Skeletal muscle satellite cell (primary cell): ENCODE measurements around the gene SENP7.
"Not testable (repeated sequence)": the region's sequence is repeated elsewhere in the genome, so short reads cannot be mapped to it uniquely, and the experiment has no call there.

Experiments
- H3K27me3 ChIP-seq: 2 replicates; pipeline ENCODE4 v1.7.0; 2013; ENCODE audit warnings: low read length; ENCODE audit not compliant: control insufficient read depth, insufficient read depth
- H3K36me3 ChIP-seq: 2 replicates; pipeline ENCODE4 v1.7.0; 2013; ENCODE audit warnings: mild to moderate bottlenecking, control low read depth, low read length; ENCODE audit not compliant: insufficient read depth
- H3K4me1 ChIP-seq: 2 replicates; pipeline ENCODE4 v1.7.0; 2013; ENCODE audit warnings: low read length; ENCODE audit not compliant: control insufficient read depth, insufficient read depth
- H3K4me2 ChIP-seq: 2 replicates; pipeline ENCODE4 v1.7.0; 2013; ENCODE audit warnings: mild to moderate bottlenecking, low read length
- H3K4me3 ChIP-seq: 2 replicates; pipeline ENCODE4 v1.7.0; 2013; ENCODE audit warnings: low read length
- H3K9ac ChIP-seq: 2 replicates; pipeline ENCODE4 v1.7.0; 2013; ENCODE audit warnings: mild to moderate bottlenecking, low read depth, low read length, moderate library complexity
- H3K9me3 ChIP-seq: replicated peaks from 2 replicates; pipeline ENCODE4 v1.7.0; 2013; ENCODE audit warnings: mild to moderate bottlenecking, control low read depth, low read length

The SENP7 gene

DNA sequence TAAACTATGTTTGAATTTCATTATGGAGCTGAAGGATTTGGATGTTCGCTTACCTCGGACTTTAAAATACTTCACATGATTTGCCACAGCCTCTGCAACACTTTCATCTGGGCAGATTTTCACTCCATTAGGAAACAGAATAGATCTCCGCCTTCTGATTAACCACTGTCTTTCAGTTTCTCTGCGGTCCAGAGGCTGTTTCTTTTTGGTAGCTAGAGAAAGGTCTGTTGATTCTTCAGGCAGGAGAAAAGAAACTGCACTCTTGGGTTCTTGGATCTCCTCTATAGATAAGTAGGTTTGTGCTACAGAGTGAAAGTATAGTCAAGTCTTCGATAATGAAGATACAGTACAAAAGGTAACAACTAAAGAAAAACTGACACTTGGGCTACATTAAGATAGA is 193.5 kb downstream of the SENP7 start:
- no peaks in the 10 kb centered on the region for H3K4me1 ChIP-seq
- H3K9ac ChIP-seq, result no peak overlapping the region
- no peak overlapping the region for H3K4me3 ChIP-seq
- no peak overlapping the region for H3K4me2 ChIP-seq
- no peaks in the 10 kb centered on the region for H3K36me3 ChIP-seq
- no peaks in the 10 kb centered on the region for H3K9me3 ChIP-seq
- no peaks in the 10 kb centered on the region for H3K27me3 ChIP-seq

DNA sequence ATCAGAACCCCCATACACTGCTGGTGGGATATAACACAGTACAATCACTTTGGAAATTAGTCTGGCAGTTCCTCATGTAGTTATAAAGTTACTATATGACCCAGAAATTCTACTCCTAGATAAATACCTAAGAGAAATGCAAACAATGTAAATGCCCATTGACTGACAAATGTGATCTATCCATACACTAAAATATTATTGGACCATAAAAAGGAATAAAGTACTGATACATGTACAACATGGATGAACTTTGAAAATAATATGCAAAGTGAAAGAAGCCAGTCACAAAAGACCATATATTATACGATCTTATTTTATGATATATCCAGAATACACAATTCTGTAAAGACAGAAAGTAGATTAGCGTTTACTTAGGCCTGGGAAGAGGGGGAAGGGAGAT is 200.5 kb downstream of the SENP7 start:
- Histone ChIP-seq H3K4me3 (no peak overlapping the region), H3K9me3 (no peaks in the 10 kb centered on the region), H3K4me2 (no peak overlapping the region), H3K27me3 (no peaks in the 10 kb centered on the region), H3K4me1 (peaks cover 14% of the 10 kb centered on the region), H3K9ac (no peak overlapping the region), H3K36me3 (no peaks in the 10 kb centered on the region)

DNA sequence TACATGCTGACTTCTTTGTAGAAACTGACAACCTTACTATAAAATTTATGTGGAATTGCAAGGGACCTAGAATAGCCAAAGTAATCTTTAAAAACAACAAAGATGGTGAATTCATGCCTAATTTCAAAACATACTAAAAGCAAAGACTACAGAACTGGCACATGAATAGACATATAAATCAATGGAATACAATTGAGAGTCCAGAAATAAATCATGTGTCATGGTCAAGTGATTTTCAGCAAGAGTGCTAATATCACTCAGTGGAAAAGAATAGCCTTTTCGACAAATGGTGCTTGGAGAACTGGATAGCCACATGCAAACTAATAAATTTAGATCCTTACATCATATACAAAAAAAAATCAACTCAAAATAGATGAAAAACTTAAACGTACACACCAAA is 201.3 kb downstream of the SENP7 start:
- Histone ChIP-seq H3K4me3 (no peak overlapping the region), H3K9me3 (no peaks in the 10 kb centered on the region), H3K4me2 (no peak overlapping the region), H3K36me3 (no peaks in the 10 kb centered on the region), H3K9ac (no peak overlapping the region), H3K27me3 (no peaks in the 10 kb centered on the region), H3K4me1 (peaks cover 14% of the 10 kb centered on the region)

DNA sequence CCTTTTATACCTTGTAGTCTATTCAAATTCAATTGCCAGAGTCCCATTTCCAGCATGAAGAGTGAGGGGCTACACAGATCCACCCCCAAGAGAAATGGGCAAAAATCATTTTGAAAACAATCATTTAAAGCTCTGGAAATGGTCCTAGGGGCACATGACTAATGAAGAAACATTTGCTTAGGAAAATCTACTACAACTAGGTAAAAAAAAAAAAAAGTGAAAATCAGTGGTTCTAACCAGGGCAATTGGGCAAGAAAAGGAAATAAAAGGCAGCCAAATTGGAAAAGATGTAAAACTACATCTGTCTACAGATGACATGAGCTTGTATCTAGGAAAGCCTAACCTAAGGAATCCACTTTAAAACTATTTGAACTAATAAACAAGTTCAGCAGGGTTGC is 202.0 kb downstream of the SENP7 start:
- Histone ChIP-seq H3K9me3 (no peaks in the 10 kb centered on the region), H3K36me3 (no peaks in the 10 kb centered on the region), H3K9ac (no peak overlapping the region), H3K4me2 (peak overlapping the region; percentile 33), H3K27me3 (no peaks in the 10 kb centered on the region), H3K4me1 (peaks cover 14% of the 10 kb centered on the region), H3K4me3 (no peak overlapping the region)

DNA sequence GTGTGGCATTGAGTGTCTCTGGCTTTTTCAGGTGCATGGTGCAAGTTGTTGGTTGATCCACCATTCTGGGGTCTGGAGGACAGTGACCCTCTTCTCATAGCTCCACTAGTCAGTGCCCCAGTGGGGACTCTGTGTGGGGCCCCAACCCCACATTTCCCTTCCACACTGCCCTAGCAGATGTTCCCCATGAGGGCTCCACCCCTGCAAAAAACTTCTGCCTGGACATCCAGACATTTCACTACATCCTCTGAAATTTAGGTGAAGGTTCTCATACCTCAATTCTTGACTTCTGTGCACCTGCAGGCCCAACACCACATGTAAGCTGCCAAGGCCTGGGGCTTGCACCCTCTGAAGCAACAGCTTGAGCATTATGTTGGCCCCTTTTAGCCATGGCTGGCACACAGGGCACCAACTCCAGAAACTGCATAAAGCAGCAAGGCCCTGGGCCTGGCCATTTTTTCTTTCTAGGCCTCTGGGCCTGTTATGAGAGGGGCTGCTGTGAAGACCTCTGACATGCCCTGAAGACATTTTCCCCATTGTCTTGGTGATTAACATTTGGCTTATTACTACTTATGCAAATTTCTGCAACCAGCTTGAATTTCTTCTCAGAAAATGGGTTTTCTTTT is 204.8 kb downstream of the SENP7 start:
- H3K4me2 ChIP-seq, H3K9ac ChIP-seq, H3K9me3 ChIP-seq, H3K4me3 ChIP-seq, H3K36me3 ChIP-seq, H3K27me3 ChIP-seq: not testable (repeated sequence)
- peaks cover 18% of the 10 kb centered on the region for H3K4me1 ChIP-seq

DNA sequence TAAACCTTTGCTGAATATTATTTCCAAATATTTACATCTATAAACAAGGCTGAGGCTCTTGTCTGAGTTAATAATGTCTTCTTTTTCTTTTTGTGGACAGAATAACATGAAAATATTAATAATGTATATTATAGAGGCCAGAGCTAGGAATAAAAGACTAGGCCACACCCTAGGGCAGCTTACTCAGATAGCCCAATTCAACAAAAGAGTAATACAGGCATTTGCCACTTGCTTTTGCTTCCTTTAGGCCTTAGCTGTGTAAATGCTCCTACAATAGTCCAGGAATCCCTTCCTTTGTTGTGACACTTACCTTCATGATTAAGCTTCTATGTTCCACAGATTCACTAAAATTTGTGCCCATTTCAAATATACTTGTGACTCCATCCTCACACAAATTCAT is 209.2 kb downstream of the SENP7 start:
- Histone ChIP-seq H3K27me3 (no peaks in the 10 kb centered on the region), H3K4me3 (no peak overlapping the region), H3K36me3 (no peaks in the 10 kb centered on the region), H3K4me2 (no peak overlapping the region), H3K9me3 (no peaks in the 10 kb centered on the region), H3K4me1 (peaks cover 5% of the 10 kb centered on the region), H3K9ac (no peak overlapping the region)

DNA sequence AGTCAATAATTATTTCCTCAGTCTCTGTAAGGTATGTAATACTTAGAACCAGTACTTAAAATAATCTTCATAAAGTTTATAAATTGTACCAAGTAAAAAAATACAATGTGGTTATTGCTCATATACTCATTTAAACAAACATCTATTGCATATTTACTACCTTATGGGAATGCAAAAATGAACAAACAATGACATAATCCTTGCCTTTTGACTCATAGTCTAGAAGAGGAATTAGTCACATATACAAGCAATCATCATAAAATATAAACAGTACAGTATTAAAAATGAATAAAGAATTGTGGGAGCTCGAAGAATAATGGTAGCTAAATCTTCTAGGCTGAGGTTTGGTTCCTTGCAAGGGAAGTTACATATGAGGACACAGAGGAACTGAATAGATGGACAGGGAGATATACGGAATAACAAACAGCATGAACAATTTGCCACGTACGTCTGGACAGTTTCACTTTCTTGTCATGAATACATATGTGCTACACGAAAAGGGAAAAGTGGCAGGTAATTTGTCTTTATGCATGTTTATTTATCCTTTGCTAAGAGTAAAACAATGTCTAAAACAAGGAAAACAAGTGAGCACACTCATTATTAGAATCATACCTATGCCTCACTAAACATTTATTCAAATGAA is 209.8 kb downstream of the SENP7 start:
- no peak overlapping the region for H3K9ac ChIP-seq
- peaks cover 5% of the 10 kb centered on the region for H3K4me1 ChIP-seq
- H3K36me3 ChIP-seq, result no peaks in the 10 kb centered on the region
- H3K4me3 ChIP-seq, result no peak overlapping the region
- no peaks in the 10 kb centered on the region for H3K9me3 ChIP-seq
- H3K27me3 ChIP-seq, result no peaks in the 10 kb centered on the region
- H3K4me2 ChIP-seq, result peak overlapping the region; percentile 5

DNA sequence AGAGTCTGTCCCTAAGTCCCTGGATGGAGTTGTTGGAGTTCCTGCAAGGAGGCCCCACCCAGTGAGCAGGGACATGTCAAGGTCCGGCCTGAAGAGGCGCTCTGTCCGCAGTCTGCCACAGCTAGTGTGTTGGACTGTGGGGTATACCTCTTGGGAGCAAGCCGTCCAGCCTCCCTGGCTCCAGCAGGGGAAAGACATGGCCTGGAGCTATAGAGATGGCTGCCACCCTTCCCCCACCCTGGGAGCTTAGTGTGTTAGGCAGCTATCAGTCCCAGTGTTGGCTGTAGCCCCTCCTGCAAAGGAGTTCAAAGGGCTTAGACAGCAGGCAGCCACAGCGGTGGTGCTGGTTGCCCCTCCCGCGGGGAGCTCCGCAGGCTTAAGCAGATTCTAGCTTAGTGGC is 212.9 kb downstream of the SENP7 start:
- no peak overlapping the region for H3K4me2 ChIP-seq
- H3K27me3 ChIP-seq, result no peaks in the 10 kb centered on the region
- no peaks in the 10 kb centered on the region for H3K36me3 ChIP-seq
- H3K9me3 ChIP-seq, result no peaks in the 10 kb centered on the region
- no peak overlapping the region for H3K4me3 ChIP-seq
- H3K4me1 ChIP-seq, result peaks cover 5% of the 10 kb centered on the region
- H3K9ac ChIP-seq, result no peak overlapping the region

DNA sequence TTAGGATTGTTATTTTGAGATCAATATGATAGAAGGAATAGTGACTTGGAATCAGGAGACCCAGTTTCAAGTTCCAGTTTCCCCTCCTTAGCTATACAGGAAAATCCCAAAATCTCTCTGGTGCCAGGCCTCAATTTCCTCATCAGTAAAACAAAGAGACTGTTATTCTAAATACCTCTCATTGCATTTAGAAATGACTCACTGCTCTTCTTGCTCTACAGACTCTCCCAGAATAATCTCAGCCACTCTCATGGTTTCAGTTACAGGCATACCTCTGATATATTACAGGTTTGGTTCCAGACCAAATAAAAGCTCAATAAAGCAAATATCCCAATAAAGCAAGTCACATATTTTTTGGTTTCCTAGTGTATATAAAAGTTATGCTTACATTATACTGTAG is 221.0 kb downstream of the SENP7 start:
- Histone ChIP-seq H3K27me3 (no peaks in the 10 kb centered on the region), H3K9me3 (no peaks in the 10 kb centered on the region), H3K36me3 (no peaks in the 10 kb centered on the region), H3K4me1 (peaks cover 2% of the 10 kb centered on the region), H3K9ac (no peak overlapping the region), H3K4me3 (no peak overlapping the region), H3K4me2 (no peak overlapping the region)

DNA sequence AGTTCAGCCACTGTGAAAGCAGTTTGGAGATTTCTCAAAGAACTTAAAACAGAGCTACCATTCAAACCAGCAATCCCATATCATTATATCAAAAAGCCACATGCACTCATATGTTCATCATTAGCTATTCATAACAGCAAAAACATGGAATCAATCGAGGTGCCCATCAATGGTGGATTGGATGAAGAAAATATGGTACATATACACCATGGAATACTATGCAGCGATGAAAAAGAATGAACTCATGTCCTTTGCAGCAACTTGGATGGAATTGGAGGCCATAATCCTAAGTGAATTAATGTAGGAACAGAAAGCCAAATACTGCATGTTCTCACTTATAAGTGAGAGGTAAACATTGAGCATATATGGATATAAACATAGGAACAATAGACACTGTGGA is 224.7 kb downstream of the SENP7 start:
- no peak overlapping the region for H3K4me2 ChIP-seq
- H3K36me3 ChIP-seq, result no peaks in the 10 kb centered on the region
- no peaks in the 10 kb centered on the region for H3K27me3 ChIP-seq
- H3K9ac ChIP-seq, result no peak overlapping the region
- no peak overlapping the region for H3K4me3 ChIP-seq
- H3K9me3 ChIP-seq, result no peaks in the 10 kb centered on the region
- H3K4me1 ChIP-seq, result peaks cover 2% of the 10 kb centered on the region

DNA sequence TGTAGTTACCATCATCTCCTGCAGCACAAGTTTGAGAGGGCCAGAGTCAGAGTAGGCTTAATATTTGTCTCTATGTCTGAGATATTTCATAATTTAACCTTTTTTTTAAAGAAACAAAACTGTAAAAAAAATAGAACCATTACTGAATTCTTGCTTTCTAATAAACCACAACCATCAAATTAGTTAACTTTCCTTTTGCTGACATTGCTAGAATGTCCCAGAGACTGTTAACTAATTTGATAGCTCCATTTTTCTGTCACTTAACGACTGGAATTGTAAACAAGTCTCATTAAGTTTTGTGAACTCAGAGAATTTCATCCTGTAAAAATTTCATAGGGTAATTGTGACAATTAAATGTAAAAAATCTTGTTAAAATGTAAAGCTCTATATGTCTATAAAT is 228.3 kb downstream of the SENP7 start:
- Histone ChIP-seq H3K4me2 (no peak overlapping the region), H3K27me3 (no peaks in the 10 kb centered on the region), H3K36me3 (no peaks in the 10 kb centered on the region), H3K4me1 (peaks cover 4% of the 10 kb centered on the region), H3K9me3 (no peaks in the 10 kb centered on the region), H3K9ac (no peak overlapping the region), H3K4me3 (no peak overlapping the region)

DNA sequence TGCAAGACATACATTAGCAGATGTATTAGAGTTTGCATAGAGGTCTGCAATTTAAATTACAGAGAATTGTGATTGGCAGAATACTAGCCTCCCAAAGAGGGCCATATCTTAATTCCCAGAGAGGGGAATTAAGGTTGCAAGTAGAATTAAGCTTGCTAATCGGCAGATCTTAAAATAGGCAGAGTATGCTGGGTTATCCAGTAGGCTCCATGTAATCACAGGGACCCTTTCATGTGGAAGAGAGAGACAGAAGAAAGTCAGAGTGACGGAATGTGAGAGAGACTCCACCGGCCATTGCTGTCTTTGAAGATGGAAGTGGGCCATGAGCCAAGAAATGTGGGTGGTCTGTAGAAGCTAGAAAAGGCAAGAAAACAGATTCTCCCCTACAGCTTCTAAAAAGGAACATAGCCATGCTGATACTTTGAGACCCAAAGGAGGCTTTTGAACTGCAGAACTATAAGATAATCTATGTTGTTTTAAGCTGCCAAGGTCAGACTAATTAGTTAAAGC is 231.4 kb downstream of the SENP7 start:
- no peak overlapping the region for H3K4me2 ChIP-seq
- H3K27me3 ChIP-seq, result no peaks in the 10 kb centered on the region
- no peak overlapping the region for H3K4me3 ChIP-seq
- no peaks in the 10 kb centered on the region for H3K9me3 ChIP-seq
- H3K4me1 ChIP-seq, result peaks cover 13% of the 10 kb centered on the region
- H3K9ac ChIP-seq, result no peak overlapping the region
- H3K36me3 ChIP-seq, result no peaks in the 10 kb centered on the region
